ENCODE data around the gene ZNF524.
"Not testable (repeated sequence)": the region's sequence is repeated elsewhere in the genome, so short reads cannot be mapped to it uniquely, and the experiment has no call there.

ZNF524 gene, protein sequence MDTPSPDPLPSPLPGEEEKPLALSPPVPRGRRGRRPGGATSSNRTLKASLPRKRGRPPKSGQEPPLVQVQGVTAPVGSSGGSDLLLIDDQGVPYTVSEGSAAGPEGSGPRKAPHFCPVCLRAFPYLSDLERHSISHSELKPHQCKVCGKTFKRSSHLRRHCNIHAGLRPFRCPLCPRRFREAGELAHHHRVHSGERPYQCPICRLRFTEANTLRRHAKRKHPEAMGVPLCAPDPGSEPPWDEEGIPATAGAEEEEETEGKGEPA

DNA sequence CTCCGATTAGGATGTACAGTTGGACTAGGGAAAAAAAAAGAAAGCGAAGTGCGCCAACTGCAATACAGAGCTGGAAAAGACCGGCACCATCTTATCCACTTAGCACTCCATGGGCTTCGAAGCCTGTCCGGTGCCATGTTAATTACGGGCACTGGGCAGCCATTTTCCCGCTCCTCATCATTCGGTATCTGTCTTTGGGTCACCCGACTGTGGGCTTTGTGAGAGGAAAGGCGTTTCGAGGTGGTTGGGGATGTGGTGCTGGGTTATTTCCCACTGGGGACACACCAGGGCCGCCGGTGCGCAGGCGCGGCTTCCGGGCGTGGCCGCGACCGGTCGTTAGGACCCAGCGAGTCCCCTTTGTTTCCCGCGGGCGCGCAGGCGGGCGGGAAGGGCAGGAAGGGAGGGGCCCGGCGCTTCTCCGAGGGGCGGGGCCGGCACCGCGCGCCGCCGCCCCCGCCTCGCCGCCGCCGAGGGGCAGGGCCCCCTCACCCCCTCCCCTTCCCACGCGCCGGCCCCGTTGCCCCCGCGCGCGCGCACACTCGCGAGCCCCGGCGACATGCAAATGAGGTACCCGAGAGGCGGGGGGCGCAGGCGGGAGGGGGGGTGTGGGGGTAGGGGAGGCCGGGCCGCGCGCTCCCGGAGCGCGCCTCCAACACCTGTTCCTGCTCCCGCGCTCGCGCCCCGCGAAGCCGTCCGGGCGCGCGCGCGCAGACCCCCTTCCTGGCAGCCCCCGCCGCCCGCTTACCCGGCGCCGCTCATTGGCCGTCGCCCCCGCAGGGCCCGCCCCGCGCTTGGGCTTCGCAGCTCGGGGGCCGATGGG lies at the start of gene ZNF524:
ZNF524 (plus strand) TSS at position 447 of the 820 bp plus-strand sequence. CDS start 1,825 bp downstream, outside the sequence.
- DNase-seq (ENCODE audit: low spot score) = peak; percentile 89

DNA sequence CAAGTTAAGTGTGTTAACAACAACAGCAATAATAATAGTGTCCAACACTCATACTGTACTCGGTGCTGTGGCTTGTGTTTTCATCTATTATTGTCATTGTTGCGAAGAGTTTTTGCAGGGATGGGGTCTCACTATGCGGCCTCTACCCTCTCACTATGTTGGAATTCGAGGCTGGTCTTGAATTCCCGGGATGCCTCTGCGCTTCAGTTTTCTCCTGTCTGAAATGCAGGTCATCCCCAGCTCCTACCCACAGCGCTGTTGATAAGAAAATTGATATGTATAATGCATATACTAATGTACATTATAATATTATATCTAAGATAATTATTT lies 49.8 kb upstream of the ZNF524 start:
- no peak for DNase-seq (ENCODE audit: low spot score)

DNA sequence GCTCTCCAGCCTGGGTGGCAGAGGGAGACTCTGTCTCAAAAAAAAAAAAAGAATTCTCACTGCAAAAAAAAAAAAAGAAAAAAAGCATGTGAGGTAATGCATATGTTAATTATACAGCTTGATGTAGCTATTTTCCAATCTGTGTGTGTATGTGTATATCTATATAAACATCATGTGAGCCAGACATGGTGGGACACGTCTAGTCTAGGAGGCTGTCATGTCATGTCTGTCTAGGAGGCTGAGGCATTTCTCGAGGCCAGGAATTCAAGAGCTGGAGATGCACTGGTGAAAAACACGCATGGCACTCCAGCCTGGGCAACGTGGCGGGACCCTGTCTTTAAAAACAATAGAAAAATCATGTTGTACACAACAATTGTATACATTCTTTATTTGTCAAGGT lies 47.9 kb upstream of the ZNF524 start:
- DNase-seq (ENCODE audit: low spot score) = no peak

DNA sequence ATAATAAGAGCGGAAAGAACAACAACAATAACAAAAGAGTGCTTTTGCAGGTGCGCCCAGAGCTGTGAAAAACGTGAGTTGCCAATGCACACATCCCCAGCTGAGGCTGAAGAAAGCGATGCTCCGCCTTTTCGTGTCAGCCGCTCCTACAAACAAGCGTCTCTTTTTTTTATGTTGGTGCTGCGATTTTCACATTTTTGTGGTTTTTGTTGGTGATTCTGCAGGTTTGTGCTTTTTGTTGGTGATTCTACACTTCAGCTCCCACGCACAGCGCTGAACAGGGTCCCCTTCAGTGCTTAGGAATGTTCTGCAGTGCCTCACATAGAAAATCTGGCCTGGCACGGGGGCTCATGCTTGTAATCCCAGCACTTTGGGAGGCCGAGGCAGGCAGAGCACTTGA lies 47.5 kb upstream of the ZNF524 start:
- DNase-seq (ENCODE audit: low spot score) = peak; percentile 66

DNA sequence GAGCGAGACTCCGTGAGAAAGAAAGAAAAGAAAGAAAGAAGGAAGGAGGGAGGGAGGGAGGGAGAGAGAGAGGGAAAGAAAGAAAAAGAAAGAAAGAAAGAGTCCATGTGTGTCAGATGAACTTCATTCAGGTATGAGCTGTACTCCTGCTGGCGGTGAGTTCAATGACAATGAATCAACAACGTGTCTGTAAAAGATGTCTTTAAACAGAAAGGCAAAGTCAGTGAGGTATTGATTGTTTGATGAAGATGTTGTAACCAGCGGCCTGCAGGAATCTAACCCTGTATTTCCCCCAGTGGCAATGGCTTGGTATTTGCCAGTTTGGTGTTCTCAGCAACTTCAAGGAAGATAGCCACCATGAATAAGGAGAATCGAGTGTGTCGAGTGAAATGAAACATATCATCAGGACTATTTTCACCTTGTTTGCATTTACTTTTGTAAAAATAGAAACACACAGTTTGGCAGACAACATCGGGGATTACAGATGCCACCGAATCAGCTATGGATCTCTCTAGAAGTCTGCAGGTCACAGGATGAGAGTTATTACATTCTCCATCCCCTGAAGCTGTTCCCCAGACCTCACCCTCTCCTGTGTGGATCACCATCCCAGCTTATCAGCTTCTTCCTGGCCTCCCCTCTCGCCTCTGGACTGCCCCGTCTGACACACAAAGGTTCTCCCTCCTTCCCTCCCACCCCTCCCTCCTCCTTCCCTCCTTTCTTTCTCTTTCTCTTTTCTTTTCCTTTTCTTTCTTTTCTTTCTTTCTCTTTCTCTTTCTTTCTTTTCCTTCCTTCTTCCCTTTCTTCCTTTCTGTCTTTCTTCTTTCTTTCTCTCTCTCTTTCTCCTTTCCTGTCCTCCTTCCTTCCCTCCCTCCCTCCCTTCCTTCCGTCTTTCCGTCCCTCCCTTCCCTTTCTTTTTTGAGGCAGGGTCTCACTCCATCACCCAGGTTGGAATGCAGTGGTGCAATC lies 46.6 kb upstream of the ZNF524 start:
- peak; percentile 11 for DNase-seq (ENCODE audit: low spot score)

DNA sequence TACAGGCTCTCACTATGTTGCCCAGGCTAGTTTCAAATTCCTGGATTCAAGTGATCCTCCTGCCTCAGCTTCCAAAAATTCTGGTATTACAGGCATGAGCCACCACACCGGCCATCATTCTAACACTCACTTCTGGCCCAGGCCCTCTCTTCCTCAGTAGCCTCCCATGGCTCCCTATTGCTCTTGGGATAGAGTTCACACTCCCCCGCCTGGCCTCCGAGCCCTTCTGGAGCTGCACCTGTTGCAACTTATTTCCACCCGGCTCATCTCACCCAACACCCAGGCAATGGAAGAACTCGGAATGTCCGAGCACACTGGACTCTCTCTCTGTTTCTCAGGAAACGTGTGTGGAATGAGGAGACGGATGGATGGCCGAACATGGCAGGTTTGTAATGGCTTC lies 45.8 kb upstream of the ZNF524 start:
- DNase-seq (ENCODE audit: low spot score) = no peak

DNA sequence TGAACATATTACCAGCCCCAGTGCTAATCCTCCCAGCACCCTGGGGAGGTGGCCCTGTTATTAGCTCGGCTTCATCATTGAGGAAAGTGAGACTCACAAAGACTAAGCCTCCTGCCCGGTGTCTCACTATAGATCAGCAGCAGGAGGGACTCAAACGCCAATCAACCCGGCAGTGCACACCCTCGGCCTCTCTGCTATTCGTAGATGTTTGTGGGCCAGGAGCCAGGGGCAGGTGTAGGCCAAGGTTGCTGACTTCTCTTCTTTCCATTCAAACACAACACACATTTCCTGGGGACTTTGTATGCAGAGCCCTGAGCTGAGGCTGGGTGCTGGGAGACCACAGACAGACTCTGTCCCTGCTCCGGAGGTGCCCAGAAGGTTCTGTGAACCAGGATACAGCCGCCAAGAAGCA lies 45.3 kb upstream of the ZNF524 start:
- DNase-seq (ENCODE audit: low spot score) = no peak

DNA sequence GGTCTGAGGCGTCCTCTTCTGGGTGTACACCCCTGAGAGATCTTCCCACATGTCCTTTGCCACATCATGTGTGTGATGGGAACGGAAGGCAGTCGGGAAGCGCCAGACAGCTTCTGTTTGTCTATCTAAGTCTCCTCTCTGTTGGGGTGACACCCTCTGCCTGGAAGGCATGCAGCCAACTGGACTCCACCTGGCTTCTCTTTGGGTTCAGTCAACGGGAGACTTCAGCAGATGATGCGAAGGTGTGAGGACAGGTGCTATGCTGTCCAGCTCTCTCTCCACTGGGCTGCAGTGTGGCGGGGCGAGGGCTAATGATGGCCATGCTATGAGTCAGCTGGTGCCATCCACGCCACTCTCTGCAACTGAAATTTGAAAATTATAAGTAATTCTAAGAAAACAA lies 40.4 kb upstream of the ZNF524 start:
- no peak for DNase-seq (ENCODE audit: low spot score)

DNA sequence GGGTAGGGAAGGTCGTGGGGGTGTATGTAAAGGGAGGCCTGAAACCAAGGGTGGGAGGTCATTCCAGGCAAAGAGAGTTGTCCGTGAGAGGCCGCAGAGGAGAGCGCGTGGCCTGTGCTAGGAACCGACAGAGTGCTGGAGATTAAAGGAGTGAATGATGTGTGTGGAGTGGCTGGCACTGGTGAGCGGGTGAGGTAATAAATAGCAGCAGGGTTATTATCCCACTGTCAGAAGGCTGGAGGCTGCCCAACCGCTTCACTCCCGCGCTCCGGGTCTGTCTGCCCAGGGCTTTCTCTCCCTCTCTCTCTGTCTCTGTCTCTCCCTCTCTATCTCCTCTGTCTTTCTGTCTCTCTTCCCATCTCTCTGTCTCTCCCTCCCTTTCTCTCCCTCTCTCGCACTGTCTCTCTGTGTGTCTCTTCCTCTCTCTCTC lies 36.8 kb upstream of the ZNF524 start:
- peak; percentile 73 for DNase-seq (ENCODE audit: low spot score)

DNA sequence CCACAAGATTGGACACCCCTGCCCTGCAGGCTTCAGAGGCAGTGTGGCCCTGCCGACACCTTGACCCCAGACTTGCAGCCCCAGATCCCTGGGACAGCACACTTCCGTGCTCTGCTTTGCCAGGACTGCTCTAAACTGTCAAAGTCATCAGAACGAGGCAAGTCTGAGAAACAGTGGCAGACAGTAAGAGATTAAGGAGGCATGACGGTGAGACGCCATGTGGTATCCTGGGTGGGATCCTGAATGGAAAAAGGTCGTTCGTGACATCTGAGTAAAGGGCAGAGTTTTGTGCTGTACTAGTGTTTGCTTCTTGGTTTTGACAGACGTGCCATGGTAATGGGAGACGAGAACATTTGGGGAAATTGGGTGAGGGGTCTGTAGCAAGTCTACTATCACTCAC lies 33.3 kb upstream of the ZNF524 start:
- no peak for DNase-seq (ENCODE audit: low spot score)

DNA sequence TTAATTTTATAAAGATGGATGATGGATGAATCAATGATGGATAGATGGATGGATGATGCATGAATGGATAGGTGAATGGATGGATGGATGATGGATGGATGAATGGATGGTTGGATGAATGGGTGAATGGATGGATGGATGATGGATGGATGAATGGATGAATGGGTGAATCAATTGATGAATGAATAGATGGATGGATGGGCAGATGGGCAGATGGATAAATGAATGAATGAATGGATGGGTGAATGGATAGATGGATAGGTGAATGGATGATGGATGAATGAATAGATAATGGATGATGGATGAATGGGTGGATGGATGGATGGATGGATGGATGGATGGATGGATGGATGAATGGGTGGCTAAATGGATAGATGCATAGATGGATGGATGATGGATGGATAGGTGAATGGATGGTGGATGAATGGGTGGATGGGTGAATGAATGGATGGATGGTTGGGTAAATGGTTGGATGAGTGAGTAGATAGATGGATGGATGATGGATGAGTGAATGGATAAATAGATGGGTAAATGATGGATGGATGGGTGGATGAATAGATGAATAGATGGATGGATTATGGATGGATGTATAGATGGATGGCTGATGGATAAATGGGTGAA lies 32.3 kb upstream of the ZNF524 start:
- no peak for DNase-seq (ENCODE audit: low spot score)

DNA sequence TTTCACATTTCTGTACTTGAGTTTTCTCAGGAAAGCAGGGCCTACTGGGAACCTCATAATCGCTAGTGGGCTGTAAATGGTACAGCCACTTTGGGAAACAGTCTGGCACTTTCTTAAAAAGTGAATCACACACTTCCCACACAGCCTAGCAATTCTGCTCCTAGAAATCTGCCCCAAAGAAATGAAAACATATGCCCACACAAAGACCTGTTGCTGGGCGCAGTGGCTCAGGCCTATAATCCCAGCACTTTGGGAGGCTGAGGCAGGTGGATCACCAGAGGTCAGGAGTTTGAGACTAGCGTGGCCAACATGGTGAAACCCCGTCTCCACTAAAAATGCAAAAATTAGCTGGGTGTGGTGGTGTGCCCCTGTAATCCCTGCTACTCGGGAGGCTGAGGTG lies 30.6 kb upstream of the ZNF524 start:
- DNase-seq (ENCODE audit: low spot score) = not testable (repeated sequence)

DNA sequence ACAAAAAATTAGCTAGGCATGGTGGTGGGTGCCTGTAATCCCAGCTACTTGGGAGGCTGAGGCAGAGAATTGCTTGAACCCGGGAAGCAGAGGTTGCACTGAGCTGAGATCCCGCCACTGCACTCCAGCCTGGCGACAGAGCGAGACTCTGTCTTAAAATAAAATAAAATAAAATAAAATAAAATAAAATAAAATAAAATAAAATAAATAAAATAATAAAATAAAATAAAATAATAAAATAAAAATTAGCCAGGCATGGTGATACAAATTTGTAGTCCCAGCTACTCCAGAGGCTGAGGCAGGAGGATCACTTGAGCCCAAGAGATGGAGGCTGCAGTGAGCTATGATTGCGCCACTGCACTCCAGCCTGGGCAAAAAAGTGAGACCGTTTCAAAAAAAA lies 26.2 kb upstream of the ZNF524 start:
- DNase-seq (ENCODE audit: low spot score) = not testable (repeated sequence)

DNA sequence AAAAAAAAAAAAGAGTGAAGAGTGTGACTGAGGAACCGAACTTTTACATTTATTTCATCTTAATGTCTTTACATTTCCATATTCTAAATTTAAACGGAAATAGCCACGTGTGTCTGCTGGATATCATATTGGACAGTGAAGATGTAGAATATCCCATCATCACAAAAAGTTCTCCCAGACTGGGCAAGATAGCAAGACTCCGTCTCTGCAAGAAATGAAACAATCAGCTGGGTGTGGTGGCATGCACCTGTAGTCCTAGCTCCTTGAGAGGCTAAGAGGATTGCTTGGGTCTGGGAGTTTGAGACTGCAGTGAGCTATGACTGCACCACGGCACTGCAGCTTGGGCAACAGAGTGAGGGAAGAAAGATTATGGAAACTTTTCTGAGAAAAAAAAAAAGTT lies 23.3 kb upstream of the ZNF524 start:
- DNase-seq (ENCODE audit: low spot score) = no peak

DNA sequence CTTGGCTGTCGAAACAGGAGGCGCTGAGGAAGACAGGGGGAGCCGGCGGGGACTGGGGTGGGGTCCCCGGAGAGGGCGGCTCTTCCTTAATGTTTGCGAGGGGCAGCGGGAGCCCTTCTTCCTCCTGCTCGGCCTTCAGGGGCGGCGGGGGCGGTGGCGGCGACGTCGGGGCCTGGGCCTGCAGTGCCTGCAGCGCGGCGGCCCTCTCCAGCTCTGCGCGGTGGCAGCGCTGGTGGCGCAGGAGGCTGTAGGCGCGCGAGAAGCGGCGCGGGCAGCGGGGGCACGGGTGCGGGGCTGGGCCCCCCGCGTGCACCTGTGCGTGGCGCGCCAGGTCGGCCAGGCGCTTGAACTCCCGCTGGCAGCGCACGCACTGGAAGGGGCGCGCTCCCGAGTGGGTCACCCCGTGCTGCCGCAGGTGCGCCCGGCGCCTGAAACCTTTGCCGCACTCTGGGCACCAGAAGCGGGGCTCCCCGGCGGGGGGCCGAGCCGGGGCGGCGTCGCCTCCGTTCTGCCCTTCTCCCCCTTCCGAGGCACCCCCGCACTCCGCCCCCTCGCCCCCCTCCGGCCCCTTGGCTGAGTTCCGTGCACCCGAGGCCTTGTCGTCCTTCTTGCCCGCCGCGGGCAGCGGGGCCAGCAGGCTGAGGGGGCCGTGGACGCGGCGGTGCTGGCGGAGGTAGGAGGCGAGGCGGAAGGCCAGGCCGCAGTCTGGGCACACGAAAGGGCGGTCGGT lies 21.9 kb upstream of the ZNF524 start:
- no peak for DNase-seq (ENCODE audit: low spot score)

DNA sequence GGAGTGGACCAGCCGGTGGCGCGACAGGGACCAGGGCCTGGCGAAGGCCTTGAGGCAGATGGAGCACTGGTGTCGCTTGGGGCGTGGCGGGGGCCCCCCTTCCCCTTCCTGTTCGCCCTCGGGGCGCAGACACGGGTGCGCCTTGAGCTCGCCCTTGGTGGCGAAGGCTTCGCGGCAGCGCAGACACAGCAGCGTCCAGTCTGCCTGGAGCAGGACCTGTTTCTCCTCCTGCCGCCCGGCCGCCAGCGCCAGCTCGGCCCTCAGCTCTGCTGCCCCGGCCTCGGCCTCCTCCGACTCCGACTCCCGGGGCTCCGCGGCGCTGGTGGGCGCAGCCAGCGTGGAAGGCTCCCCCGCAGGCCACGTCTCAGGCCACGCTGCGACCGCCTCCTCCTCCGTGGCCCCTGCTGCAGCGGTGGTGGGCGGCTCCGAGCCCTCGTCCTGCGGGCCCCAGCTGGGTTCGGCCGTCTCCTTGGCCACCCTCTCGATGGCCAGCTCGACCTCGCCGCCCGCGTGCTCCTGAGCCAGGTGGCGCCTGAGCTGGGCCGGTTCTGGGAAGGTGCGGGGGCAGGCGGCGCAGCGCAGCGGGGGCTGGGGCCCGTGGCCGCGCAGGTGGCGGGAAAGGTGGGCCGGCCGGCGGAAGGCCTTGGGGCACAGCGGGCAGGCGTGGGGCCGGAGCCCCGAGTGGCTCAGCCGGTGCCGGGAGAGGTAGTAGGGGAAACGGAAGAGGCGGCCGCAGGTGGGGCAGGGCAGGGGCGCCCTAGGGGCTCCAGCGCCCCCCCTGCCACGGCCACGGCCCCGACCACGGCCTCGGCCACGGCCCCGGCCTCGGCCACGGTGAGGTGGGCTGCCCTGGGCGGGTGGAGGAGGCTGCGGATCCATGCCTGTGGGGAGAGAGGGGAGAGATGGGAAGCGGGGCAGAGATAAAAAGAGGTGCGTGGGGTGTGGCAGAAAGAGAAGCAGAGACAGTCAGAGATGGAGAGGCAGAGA lies 21.0 kb upstream of the ZNF524 start:
- no peak for DNase-seq (ENCODE audit: low spot score)

DNA sequence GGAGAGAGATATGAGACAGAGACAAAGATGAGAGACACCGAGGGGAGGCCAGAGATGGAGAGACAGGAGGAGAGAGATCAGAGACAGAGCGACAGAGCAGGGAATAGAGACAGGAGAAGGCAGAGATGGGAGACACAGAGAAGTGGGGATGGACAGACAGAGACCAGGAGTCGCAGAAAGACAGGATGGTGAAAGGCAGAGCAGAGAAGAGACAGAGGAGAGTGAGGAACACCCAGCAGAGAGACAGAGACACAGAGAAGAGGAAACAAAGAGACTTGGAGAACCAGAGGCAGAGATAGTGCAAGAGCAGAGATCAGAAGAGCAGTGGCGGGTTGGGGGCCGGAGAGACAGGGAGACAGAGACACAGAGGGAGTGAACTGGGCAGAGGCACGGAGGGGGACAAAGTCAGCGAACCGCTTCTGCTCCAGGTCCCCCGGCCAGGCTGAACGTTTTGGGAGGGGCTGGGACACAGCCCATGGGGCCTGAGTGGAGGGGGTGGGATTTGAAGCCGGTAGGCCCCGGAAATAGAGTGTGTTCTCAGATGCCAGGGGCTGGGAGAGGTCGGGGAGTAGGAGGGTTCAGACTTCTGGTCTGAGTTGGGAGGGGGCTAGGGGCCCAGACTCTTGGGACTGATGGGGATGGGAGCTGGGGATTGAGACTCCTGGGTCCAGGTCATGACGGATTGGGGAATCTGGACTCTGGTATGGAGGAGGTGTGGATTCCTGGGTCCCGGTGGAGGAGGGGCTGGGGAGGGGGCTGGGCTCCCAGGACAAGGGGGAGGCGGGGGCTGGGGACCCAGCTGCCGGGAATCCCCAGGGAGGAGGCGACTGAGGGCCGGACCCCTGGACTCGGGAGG lies 20.1 kb upstream of the ZNF524 start:
- DNase-seq (ENCODE audit: low spot score) = peak; percentile 36

DNA sequence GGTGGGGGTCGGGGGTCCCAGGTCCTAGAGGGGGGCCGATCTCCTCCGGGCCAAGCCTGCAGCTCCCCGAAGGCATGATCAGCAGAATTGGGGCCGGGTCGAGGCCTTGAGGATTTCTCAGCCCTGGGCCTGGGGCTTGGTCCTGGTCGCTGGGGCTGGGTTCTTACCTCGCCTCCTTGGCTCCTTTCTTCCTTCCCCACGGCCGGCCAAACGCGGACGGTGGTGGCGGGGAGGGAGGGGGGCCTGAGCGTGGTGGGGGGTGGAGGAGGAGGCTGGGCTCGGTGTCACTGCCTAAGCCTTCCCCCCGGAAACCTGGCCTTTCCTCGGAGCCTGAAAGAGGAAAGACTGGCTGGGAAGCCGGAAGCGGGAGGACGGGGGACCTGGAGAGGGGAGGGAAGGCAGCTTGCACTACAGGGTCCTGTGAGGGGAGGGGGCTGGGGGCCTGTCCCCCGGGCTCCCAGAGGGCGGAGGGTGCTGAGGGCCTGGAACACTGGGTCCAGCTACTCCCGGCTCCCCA lies 19.4 kb upstream of the ZNF524 start, which contains the start of gene ZNF579:
ZNF579 (minus strand) TSS at position 221 of the 517 bp plus-strand sequence. CDS start 1,209 bp downstream, outside the sequence.
- DNase-seq (ENCODE audit: low spot score) = peak; percentile 94
